ENCODE measurements around the gene METTL21C.

Gene METTL21C

GRCh38 chr13:102697929-102698648 lies 3.2 kb upstream of the METTL21C start:
- DNase-seq (ENCODE audit: low read depth) = no peak

GRCh38 chr13:102697264-102697663 lies 2.4 kb upstream of the METTL21C start:
- DNase-seq (ENCODE audit: low read depth) = no peak

- DNase-seq (ENCODE audit: low read depth) = no peak
Measured at GRCh38 chr13:102696465-102696864, 1.6 kb upstream of the METTL21C start.

- no peak for DNase-seq (ENCODE audit: low read depth)
Measured at GRCh38 chr13:102693776-102694175, 1.1 kb downstream of the METTL21C start.

GRCh38 chr13:102693250-102693649 lies 1.6 kb downstream of the METTL21C start:
- no peak for DNase-seq (ENCODE audit: low read depth)

GRCh38 chr13:102692491-102692826 lies 2.4 kb downstream of the METTL21C start:
- DNase-seq (ENCODE audit: low read depth) = no peak

GRCh38 chr13:102690883-102691282 lies 4.0 kb downstream of the METTL21C start:
- no peak for DNase-seq (ENCODE audit: low read depth)

- no peak for DNase-seq (ENCODE audit: low read depth)
Measured at GRCh38 chr13:102688306-102688973, 6.4 kb downstream of the METTL21C start.

- no peak for DNase-seq (ENCODE audit: low read depth)
Measured at GRCh38 chr13:102687520-102687919, 7.3 kb downstream of the METTL21C start.

- DNase-seq (ENCODE audit: low read depth) = no peak
Measured at GRCh38 chr13:102686024-102686423, 8.8 kb downstream of the METTL21C start.

GRCh38 chr13:102683637-102684036 lies 11.2 kb downstream of the METTL21C start:
- no peak for DNase-seq (ENCODE audit: low read depth)

- DNase-seq (ENCODE audit: low read depth) = no peak
Measured at GRCh38 chr13:102682727-102683126, 12.1 kb downstream of the METTL21C start.

GRCh38 chr13:102682211-102682610 lies 12.6 kb downstream of the METTL21C start:
- no peak for DNase-seq (ENCODE audit: low read depth)

GRCh38 chr13:102680842-102681740 lies 13.8 kb downstream of the METTL21C start:
- DNase-seq (ENCODE audit: low read depth) = no peak

- DNase-seq (ENCODE audit: low read depth) = no peak
Measured at GRCh38 chr13:102680133-102680717, 14.6 kb downstream of the METTL21C start.

- no peak for DNase-seq (ENCODE audit: low read depth)
Measured at GRCh38 chr13:102679449-102680132, 15.3 kb downstream of the METTL21C start.

- no peak for DNase-seq (ENCODE audit: low read depth)
Measured at GRCh38 chr13:102678339-102679107, 16.3 kb downstream of the METTL21C start.

- no peak for DNase-seq (ENCODE audit: low read depth)
Measured at GRCh38 chr13:102677122-102677521, 17.7 kb downstream of the METTL21C start.

- no peak for DNase-seq (ENCODE audit: low read depth)
Measured at GRCh38 chr13:102675115-102675514, 19.7 kb downstream of the METTL21C start.

GRCh38 chr13:102670130-102670529 lies 24.7 kb downstream of the METTL21C start:
- no peak for DNase-seq (ENCODE audit: low read depth)

GRCh38 chr13:102667911-102668310 lies 26.9 kb downstream of the METTL21C start:
- DNase-seq (ENCODE audit: low read depth) = no peak
